ENCODE results near the gene PPFIA1. TPM values are rescaled to one million over a fixed set of nuclear protein-coding genes. Genes with fewer than 3 reads are reported as not detected.

PPFIA1 gene
- total and polyA plus RNA-seq, 9 donors, result 20.5 to 60.3 (median 37.8) TPM

DNA sequence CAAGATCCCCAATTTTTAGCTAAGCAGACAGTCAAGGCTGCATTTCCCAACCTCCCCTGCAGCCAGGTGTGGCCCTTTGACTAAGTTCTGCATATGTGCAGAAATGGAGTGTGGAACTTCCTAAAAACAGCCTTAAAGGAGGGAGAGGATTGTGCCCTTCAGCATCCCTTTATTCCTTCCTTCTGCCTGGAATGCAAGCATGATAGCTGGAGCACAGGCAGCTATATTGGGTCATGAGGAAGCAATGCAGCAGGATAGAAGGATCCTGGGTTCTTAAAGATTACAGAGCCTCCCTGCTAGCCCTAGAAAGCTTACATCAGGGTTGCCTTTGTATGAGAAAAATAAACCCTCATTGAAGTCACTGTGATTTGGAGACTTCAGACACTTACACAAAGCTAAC lies 37.5 kb upstream of the PPFIA1 start:
- TF ChIP-seq POLR2A (IDR thresholded peaks at IDR 0.05) (no peak), EP300 (IDR thresholded peaks at IDR 0.05) (no peak), CTCF (IDR thresholded peaks at IDR 0.05) (no peak)
- intact Hi-C loops (cut with DNase I), result no loop called here
- no peak for DNase-seq
- Histone ChIP-seq H3K36me3 (no peaks in the 10 kb centered on the region), H3K4me1 (ENCODE audit: insufficient read depth) (no peaks in the 10 kb centered on the region), H3K27ac (no peak overlapping the region), H3K9me3 (no peaks in the 10 kb centered on the region), H3K27me3 (no peaks in the 10 kb centered on the region), H3K4me3 (no peak overlapping the region)

- Histone ChIP-seq H3K36me3 (no peaks in the 10 kb centered on the region), H3K27me3 (no peaks in the 10 kb centered on the region), H3K27ac (no peak overlapping the region), H3K9me3 (no peaks in the 10 kb centered on the region), H3K4me1 (ENCODE audit: insufficient read depth) (no peaks in the 10 kb centered on the region), H3K4me3 (no peak overlapping the region)
- DNase-seq, result no peak
- TF ChIP-seq EP300 (IDR thresholded peaks at IDR 0.05) (no peak), POLR2A (IDR thresholded peaks at IDR 0.05) (no peak), CTCF (IDR thresholded peaks at IDR 0.05) (no peak)
- 72 to 79% (median 76%) methylated on average over 11 of the region's 11 CpGs for WGBS, 3 donors
- intact Hi-C loops (cut with DNase I), result no loop called here
These were observed 37.0 kb upstream of the PPFIA1 start for GRCh38 chr11:70233511-70233934.

- 87 to 91% (median 89%) methylated on average over 9 of the region's 9 CpGs for WGBS, 3 donors
- no peak for DNase-seq
- Histone ChIP-seq H3K9me3 (no peaks in the 10 kb centered on the region), H3K4me1 (ENCODE audit: insufficient read depth) (no peaks in the 10 kb centered on the region), H3K36me3 (no peaks in the 10 kb centered on the region), H3K27ac (no peak overlapping the region), H3K4me3 (no peak overlapping the region), H3K27me3 (no peaks in the 10 kb centered on the region)
- intact Hi-C loops (cut with DNase I), result no loop called here
- TF ChIP-seq EP300 (IDR thresholded peaks at IDR 0.05) (no peak), POLR2A (IDR thresholded peaks at IDR 0.05) (no peak), CTCF (IDR thresholded peaks at IDR 0.05) (no peak)
These were observed 36.5 kb upstream of the PPFIA1 start for GRCh38 chr11:70233962-70234361.

GRCh38 chr11:70240337-70240736 lies 30.2 kb upstream of the PPFIA1 start:
- H3K4me1 ChIP-seq (ENCODE audit: insufficient read depth), result no peaks in the 10 kb centered on the region
- intact Hi-C loops (cut with DNase I), result no loop called here
- no peak for TF ChIP-seq CTCF (IDR thresholded peaks at IDR 0.05)
- no peak for TF ChIP-seq EP300 (IDR thresholded peaks at IDR 0.05)
- TF ChIP-seq POLR2A (IDR thresholded peaks at IDR 0.05), result no peak
- H3K36me3 ChIP-seq, result no peaks in the 10 kb centered on the region
- H3K27me3 ChIP-seq, result no peaks in the 10 kb centered on the region
- no peaks in the 10 kb centered on the region for H3K9me3 ChIP-seq
- no peak overlapping the region for H3K27ac ChIP-seq
- no peak overlapping the region for H3K4me3 ChIP-seq
- WGBS, 3 donors, result 42 to 45% (median 43%) methylated on average over 16 of the region's 16 CpGs
- DNase-seq, result no peak

- Histone ChIP-seq H3K4me1 (ENCODE audit: insufficient read depth) (no peaks in the 10 kb centered on the region), H3K27me3 (no peaks in the 10 kb centered on the region), H3K27ac (no peak overlapping the region), H3K4me3 (no peak overlapping the region), H3K9me3 (no peaks in the 10 kb centered on the region), H3K36me3 (no peaks in the 10 kb centered on the region)
- WGBS, 3 donors, result 83 to 92% (median 86%) methylated on average over 3 of the region's 3 CpGs
- DNase-seq, result no peak
- TF ChIP-seq EP300 (IDR thresholded peaks at IDR 0.05) (no peak), CTCF (IDR thresholded peaks at IDR 0.05) (no peak), POLR2A (IDR thresholded peaks at IDR 0.05) (no peak)
- intact Hi-C loops (cut with DNase I), result no loop called here
These were observed 28.8 kb upstream of the PPFIA1 start for GRCh38 chr11:70241709-70242108.

All from ovary (tissue), 9 donors.